ENCODE data around the gene GFRA1.

DNA sequence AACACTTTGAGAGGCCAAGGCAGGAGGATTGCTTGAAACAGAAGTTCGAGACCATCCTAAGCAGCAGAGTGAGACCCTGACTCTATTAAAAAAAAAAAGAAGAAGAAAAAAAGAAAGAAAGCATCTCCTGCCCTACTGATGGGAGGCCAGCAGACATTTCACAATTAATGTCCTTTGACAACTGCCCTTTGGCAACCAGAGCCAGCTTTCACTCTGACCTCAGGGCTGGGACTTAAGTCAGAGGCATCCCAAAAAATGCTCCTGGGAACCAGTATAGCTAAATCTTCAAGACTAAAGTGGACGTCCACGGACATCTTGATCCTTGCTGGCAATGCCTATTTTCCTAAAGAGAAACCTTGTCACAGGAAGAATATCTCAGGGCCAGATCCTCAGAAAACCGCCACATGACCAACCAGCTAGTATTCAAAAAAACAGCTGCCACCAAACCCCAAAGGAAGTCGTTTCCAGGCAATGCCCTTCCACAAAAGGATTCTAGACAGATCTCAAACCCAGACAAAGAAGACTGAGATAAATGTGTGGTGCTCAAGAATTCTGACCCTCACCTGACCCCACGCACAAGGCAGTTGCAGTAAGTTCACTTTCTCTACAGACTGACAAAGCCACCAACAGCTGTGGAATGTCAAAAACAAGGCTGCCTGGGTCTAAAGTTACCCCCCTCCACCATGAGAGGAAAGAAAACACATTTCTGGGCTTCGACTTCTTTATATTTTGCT is 18.4 kb downstream of the GFRA1 start:
- TF ChIP-seq, protein P1, sequence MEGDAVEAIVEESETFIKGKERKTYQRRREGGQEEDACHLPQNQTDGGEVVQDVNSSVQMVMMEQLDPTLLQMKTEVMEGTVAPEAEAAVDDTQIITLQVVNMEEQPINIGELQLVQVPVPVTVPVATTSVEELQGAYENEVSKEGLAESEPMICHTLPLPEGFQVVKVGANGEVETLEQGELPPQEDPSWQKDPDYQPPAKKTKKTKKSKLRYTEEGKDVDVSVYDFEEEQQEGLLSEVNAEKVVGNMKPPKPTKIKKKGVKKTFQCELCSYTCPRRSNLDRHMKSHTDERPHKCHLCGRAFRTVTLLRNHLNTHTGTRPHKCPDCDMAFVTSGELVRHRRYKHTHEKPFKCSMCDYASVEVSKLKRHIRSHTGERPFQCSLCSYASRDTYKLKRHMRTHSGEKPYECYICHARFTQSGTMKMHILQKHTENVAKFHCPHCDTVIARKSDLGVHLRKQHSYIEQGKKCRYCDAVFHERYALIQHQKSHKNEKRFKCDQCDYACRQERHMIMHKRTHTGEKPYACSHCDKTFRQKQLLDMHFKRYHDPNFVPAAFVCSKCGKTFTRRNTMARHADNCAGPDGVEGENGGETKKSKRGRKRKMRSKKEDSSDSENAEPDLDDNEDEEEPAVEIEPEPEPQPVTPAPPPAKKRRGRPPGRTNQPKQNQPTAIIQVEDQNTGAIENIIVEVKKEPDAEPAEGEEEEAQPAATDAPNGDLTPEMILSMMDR (IDR thresholded peaks at IDR 0.05), result no peak
- TF ChIP-seq POLR2A (IDR thresholded peaks at IDR 0.05) (no peak), POLR2AphosphoS5 (IDR thresholded peaks at IDR 0.05) (no peak)
